ENCODE data around the gene TICAM2.
"Not testable (repeated sequence)": the region's sequence is repeated elsewhere in the genome, so short reads cannot be mapped to it uniquely, and the experiment has no call there.

The TICAM2 gene, protein sequence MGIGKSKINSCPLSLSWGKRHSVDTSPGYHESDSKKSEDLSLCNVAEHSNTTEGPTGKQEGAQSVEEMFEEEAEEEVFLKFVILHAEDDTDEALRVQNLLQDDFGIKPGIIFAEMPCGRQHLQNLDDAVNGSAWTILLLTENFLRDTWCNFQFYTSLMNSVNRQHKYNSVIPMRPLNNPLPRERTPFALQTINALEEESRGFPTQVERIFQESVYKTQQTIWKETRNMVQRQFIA

DNA sequence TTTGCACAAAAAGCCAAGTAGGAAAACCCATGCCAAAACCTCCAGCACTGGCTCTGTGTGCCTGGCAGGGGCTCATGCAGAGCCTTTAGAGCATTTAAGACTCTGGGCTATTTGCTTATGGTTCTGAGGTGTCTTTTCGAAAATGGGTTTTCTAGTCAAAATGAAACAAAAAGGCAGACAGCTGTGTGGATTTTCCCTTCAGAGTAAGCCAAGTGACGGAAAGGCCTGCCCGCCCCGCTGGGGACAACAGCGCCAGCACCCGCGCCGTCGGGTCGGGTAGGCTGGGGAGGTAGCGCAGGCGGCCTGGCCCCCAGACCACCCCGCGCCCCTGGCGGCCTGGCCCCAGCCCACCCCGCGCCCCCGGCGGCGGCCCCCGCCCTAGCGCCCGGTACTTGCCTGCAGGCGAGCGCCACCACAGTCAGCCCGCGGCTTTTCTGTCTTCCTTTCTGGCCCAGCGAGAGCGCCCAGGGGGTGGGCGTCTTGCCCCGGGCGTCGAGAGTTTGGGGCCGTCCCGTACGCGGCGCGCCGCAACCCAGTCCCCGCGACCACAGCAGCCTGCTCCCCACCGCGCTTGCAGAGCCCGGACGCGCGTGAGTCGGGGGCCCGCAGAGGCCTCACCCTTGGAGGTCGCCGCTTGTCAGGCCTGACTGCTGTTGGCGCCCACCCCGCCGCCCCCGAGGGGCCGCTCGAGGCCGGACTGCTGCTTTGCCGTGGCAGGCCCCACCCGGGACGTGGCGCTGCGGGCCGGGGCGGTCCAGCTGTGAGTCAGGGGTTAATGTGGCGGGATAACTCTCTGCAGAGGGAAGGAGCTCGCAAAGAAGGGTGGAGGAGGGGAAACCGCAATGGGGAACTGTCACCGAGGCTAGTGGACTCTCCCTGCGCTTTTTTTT, at the start of gene TICAM2:
Gene TICAM2 (minus strand): TSS at position 779 of the 890 bp plus-strand sequence. CDS start 21,223 bp downstream, outside the sequence.
- peak; percentile 40 to 65 (median 41) for DNase-seq (ENCODE audit: low read depth in 3 of 3)

DNA sequence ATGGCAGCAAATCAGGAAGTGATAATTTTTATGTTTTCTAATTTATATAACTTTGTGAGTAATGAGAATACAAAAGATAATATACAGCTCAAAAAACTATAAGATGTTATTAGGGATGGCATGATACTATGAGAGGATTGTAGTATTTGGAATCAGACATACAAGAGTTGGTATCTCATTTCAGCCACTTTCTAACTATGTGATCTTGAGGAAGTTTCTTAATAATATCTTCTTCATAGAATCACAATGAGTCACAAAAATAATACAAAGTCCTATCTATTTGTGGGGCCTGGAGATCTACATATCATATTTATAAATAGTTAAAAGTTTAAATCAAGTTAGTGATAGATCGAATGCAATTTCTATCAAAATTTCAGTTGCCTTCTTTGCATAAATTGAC, 47.3 kb upstream of the TICAM2 start:
- no peak for DNase-seq (ENCODE audit: low read depth in 3 of 3)

DNA sequence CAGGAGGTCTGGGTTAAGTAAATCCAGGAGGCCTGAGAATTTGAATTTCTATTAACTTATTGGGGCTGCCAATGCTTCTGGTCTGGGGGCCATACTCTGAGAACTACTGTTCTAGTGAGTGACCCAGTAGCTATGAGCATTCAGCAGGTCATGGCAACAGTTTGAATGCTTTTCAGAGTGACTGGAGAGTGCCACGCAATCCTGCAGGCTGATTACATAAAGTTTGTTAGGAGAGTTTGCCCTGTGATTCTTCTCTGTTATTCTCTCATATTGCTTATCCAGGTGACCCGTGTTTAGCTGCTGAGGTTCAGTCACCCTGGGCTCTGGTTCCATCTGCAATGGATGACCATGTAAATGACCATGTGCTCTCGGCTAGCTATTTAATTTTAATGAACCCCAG, 45.8 kb upstream of the TICAM2 start:
- DNase-seq (ENCODE audit: low read depth in 3 of 3): no peak

DNA sequence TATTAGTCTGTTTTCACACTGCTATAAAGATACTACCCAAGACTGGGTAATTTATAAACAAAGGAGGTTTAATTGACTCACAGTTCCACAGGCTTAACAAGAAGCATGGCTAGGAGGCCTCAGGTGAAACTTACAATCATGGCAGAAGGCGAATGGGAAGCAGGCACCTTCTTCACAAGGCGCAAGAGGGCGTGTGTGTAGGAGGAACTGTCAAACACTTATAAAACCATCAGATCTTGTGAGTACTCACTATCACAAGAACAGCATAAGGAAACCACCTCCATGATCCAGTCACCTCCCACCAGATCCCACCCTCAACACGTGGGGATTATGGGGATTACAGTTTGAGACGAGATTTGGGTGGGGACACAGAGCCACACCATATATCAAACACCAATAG, 43.1 kb upstream of the TICAM2 start:
- DNase-seq (ENCODE audit: low read depth in 3 of 3): not testable (repeated sequence)

DNA sequence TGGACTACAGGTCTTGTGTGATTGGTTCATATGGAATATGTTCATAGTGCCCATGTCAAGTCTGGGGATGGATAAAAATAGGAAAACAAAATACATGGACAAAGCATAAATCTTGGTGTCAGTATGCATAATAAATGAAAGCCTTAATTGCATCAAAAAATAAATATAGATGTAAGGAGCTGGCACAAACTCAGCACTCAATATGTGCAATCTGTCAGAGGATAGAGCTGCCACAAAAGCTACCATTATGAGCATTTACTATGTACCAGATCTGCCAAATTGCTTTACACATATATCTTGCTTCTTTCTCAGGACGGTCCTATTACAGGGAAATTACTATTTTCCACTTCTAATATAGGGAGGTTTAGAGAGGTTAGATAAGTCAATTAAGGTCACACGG, 41.8 kb upstream of the TICAM2 start:
- no peak for DNase-seq (ENCODE audit: low read depth in 3 of 3)

DNA sequence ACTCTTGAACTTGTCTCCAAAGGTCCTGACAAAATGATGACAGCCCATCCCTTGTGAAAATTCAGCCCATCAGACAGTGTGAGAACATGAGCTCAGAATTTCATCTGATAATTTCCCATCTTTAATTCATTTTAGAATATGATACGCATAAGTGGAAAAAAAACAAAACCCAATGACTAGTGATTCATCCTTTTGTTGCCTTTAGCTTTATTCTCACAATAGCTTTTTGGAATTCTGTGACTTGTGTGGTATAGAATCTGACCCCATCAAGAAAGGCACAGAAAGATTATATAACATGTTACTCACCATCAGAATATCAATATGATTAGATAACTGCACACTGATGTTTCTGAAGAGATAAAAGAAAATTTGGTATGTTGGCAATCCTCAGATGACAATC, 39.7 kb upstream of the TICAM2 start:
- no peak for DNase-seq (ENCODE audit: low read depth in 3 of 3)

DNA sequence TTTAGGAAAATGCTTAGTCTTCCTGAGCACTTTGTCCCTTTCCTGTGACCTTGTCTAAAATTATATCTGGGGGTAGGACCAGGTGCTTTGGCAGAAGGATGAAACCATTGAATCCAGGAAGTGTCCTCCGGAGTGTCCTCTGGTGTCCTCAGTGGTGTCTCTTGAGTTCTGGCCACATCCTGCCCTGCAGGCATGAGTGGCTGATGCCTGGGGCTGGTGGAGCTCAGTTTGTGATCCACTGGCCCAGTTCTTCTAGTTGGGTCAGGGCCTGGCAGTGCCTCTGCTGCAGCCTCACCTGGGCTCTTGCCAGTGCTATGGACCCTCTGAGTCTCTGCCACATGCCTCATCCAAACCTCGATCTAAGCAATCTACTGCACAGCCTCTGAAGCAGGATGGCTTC, 38.0 kb upstream of the TICAM2 start:
- no peak for DNase-seq (ENCODE audit: low read depth in 3 of 3)

DNA sequence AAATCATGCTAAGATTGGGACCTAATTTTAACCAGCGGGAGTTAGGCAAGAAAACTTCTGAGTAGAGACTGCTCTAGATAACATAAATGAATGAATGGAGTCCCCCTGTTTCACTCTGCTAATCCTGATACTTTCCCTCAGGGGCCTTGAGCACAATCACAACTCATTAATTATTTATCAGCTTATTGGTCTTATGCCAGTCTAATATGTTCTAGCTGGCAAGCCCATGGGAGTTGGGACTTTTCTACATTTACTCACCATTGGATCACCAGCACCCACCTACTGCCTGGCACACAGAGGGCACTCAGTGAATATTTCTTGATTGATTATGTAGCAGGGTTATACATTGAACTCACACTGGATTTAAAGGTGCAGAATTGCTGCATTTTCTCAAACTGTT, 37.1 kb upstream of the TICAM2 start:
- no peak for DNase-seq (ENCODE audit: low read depth in 3 of 3)

DNA sequence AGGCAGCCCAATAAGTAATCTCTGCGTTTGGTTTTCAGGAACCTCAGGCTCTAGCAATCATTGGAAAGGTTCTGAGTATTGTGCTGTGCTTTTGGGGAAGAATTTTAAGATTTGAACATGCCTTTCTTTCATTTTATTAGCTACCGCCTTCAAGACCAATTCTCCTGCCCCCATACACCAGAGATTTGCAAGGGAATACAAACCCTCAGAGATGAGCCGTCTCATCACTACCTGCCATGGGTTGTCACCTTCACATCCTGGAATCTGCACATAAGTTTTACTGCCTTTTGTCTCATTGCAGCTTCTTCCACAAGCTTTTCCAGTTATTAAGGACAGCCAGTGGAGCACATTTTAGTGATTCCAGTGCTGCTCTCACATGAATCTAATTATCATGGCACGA, 35.2 kb upstream of the TICAM2 start:
- no peak for DNase-seq (ENCODE audit: low read depth in 3 of 3)

DNA sequence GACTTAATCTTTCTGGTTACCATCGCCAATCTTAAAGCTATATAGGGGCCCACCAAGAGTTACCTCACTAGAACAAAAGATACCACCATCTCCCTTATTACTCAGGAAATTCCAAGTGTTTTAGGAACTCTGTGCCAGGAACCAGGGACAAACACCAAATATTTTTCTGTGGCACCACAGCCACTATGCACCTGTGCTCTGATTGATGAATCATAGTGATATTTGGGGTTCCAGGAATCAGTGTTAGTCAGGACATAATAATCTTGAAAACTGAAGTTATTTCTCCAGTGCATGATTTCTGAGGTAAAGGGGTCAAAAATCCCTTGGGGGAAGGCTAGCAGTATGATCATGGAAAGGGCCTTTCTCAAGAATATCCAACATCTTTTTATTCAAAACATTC, 33.7 kb upstream of the TICAM2 start:
- no peak for DNase-seq (ENCODE audit: low read depth in 3 of 3)

DNA sequence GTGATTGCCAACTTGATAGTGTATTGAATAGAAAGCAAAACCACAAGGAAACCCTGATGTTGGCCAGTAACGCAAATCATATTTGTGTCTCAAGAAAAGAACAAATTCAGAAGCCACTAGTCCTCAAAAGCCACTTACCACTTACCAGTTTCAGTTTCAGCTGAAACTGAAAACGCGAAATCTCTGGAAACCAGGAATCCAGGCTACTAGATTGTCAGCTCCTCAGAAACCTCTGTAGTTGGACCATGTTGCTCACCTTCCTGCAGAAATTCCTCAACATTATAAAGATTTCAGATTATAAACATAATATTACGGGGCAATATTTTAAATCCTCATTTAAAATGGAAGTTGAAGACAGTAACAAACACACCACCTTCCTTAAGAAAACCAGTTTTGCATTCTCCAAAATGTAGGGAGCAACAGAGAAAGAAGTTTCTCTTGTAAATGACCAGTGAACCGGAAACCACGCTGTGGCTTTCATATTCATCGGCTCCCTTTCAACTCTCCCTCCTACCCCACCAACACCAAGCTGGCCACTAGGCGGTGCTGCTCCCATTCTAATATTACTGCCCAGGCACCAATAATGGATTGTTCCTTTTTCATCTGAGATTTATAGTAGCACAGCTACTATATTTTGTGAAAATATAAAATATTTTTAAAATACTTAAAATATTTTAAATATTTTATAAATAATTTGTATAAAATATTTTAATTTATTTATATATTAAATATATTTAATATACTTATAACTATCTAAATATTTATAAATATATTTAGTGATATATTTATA, 32.3 kb upstream of the TICAM2 start:
- DNase-seq (ENCODE audit: low read depth in 3 of 3): peak; percentile 66 to 81 (median 72)

DNA sequence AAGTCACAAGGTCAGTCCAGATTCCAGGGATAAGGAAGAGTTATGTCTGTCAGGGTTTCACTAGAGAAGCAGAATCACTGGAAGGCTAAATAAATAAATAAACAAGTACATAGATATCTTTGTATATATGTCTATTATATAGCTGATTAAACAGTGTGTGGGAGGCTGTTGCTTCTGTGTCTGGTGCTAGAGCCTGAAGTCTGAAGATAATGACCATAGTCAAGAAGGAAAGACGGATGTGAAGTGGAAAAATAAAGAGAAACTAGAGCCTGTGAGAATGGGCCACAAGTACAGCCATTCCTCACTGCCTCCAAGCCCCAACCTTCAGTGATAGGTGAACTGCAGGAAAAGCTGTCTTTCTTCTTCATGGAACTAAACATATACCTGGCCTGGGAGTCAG, 27.6 kb upstream of the TICAM2 start:
- DNase-seq (ENCODE audit: low read depth in 3 of 3): no peak

DNA sequence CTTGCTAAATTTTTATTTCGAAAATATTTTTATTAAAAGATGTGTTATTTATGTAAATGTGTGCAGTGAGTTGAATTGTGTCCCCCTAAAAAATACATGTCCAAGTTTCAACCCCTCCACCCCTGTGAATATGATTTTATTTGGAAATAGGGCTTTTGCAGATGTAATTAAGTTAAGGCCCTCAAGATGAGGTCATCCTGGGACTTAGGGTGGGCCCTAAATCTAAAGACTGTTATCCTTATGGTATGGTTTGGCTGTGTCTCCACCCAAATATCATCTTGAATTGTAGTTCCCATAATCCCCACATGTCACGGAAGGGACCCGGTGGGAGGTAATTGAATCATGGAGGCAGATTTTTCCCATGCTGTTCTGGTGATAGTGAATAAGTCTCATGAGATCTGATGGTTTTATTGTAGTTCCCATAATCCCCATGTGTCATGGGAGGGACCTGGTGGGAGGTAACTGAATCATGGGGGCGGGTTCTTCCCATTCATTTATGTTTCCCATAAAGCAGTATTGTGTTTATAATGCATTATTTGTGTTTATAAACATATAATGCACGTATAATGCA, 25.1 kb upstream of the TICAM2 start:
- DNase-seq (ENCODE audit: low read depth in 3 of 3): no peak

DNA sequence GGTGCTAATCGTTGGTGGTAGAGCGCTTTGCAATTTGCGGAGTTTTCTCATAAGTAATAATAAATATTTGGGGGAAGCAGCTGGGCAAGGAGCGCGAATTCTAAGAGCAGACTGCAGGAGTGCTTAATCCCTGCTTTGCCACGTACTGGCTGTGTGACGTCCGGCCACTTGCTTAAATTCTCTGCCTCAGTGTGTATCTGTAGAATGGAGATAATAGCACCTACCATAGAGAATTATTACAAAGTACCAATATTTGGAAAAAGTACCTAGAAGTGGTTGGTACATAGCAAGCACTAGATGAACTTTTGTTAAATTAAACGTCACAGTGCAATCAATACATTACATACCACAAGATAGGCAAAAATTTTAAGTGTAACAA, 24.2 kb upstream of the TICAM2 start:
- no peak for DNase-seq (ENCODE audit: low read depth in 3 of 3)

DNA sequence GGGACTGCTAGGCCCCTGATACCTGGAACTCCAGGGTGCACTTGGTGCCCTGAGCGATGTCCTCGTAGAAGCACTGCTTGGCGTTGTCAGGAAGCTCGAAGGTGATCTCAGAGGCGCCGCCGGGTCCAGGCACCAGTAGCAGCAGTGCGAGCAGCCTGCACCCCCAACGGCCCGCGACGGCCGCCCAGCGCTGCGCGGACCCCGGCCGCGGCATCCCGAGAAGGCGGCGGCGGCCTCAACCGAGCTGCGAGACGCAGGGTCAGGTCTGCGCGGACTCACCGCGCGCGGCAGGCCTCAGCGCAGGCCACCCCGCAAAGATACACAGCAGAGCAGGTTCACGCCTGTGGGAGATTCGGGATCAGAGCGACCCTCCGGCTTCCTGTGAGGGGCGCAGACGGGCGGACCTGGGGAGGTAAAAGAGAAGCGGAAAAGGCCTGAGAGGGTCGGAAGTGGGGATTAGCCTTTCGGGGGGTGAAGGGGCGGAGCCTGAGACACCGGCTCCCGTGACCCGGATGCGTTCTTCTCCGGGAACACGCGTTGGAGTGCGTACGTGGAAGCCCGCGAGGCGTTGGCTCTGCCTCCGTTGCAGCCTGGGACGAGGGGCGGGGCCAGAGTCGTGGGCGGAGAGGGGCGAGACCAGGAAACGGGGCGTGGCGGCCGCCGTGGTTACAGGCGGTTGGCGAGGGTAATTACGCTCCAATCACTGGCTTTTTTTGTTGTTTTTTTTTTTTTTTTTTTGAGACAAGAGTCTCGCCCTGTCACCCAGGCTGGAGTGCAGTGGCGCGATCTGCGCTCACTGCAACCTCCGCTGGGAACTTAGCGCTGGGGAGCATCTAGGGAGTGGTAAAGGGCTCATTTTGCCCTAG, 23.5 kb upstream of the TICAM2 start, which contains the start of gene TMED7:
Gene TMED7 (minus strand): TSS at position 458 of the 866 bp plus-strand sequence. CDS start 244 bp downstream, at position 214.
- DNase-seq (ENCODE audit: low read depth in 3 of 3): peak; percentile 100

DNA sequence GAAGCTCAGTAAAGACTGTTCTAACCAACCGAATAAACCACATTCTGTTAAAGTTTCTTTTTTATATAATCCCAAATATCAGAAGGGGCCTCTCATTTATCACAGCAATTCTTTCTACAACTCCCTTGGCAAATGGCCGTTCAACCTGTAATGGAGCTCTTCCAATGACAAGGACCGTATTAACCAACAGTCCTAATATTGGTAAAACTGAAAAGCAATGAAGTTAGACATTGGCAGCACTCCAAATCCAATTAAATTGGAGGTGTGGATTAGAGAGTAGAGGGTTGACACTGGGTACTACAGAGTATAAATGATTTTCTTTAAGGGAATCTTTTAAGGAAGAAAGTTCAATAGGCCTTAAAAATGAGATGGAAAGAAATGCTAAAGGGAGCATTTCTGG, 22.7 kb upstream of the TICAM2 start:
- DNase-seq (ENCODE audit: low read depth in 3 of 3): no peak

DNA sequence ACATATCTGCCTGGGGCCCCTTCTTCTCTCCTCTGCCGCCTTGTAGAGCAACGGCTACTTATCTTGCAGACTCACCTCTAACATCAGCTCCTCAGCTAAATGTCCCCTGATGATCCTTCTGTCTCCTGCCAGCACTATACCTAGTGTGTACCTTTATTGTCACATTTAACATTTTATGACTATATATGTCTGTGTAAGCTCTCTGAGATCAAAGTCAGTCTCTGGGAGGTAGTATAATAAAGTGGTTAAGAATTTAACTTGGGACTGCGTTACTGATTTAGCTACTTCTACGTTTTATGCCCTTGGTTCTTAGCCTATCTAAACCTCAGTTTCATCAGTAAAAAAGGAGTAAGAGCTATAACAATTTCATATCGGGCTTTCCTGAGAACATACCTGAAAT, 21.4 kb upstream of the TICAM2 start:
- no peak for DNase-seq (ENCODE audit: low read depth in 3 of 3)

DNA sequence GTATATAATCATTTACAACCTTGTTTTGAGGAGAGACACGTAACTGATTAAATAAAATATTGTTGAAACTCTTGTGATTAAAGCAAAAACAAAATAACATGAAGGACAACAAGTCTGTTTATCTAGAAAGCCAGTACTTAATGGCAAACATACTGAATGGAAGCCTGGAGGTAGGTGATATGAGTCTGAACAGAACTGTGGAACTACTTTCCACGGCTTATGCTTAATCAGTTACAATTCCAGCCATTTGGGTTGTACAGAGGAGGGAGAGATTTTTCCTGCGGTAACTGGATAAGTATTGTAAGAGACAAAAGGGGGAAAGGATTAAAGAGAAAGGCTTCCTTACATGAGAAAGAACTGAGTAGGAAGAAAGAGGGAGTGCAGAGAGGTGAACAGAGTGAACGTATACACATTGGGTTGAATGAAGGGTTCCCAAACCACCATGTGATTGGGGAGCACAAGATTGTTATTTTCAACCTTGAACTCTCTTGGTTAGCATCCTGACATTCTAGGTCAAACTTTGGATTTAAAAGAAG, 19.2 kb upstream of the TICAM2 start:
- no peak for DNase-seq (ENCODE audit: low read depth in 3 of 3)

DNA sequence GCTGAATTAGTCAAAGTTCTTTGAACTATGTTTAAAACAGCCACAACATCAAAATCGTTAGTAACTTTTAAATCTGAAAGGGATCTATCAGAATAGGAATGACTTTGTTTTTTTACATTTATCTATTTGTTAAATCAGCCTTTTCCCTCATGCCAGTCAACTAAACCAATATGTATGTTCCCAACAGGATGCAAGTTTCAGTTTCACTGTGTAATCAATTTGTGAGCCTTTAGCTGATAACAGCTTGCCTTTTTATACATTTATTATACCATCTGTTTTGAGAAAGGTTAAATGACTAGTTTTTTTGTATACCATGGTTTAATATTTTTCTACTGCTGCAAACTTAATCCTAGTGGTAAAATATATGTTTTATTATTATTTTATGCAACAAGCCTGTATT, 14.6 kb upstream of the TICAM2 start:
- DNase-seq (ENCODE audit: low read depth in 3 of 3): no peak

DNA sequence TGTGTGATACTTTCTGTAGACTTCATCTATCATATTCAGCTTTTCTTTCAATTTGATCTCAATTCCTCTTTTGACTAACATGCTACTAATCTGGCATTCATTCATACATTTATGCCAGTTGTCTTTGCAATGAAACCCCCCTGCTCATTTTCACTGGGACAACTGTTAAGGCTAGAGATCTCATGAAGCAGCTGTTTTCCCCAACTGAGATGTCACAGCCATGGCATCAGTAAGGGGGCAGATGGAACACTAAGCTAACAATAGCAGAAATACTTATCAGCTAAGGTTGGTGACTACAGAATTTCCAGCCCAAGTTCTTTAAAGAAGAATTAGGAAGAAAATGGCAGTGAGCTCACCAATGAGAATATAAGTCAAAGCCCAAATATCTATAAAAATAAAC, 14.2 kb upstream of the TICAM2 start:
- no peak for DNase-seq (ENCODE audit: low read depth in 3 of 3)

DNA sequence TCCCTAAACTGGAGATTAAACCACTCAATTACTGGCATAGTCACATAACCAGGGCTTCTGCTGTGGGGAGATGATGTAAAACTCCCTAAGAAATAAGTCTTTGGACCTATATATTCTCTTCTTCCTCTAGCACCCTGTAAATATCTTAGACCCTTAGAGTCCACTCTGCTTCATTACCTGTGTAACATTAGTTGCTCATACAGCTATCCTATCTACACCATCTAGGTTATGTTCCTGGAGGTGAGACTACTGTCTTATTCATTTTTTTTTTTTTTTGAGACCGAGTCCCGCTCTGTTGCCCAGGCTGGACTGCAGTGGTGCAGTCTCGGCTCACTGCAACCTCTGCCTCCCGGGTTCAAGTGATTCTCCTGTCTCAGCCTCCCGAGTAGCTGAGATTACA, 9.6 kb upstream of the TICAM2 start:
- DNase-seq (ENCODE audit: low read depth in 3 of 3): no peak

Measured in stimulated activated CD4-positive, alpha-beta T cell treated with anti-CD3 and anti-CD28 coated beads, TNF-alpha, amount 100 ng/mL, for 24 hours (primary cell).